CD8-positive, alpha-beta memory T cell (primary cell): ENCODE measurements around the gene CELF2. TPM values are rescaled to one million over a fixed set of nuclear protein-coding genes. Genes with fewer than 3 reads are reported as not detected.

Experiments
- CTCF ChIA-PET: fragments of 350-600 bp; sonication (Branson Sonifier 250); formaldehyde crosslinking; loops from one replicate; lab custom pipeline; 2021; ENCODE audit warnings: antibody characterized with exemption; lab: Charles Lee
- POLR2A ChIA-PET: fragments of 350-600 bp; sonication (Branson Sonifier 250); formaldehyde crosslinking; loops from one replicate; lab custom pipeline; 2021; ENCODE audit warnings: antibody characterized with exemption; lab: Charles Lee
- DNase-seq, 5 donors: peaks; one replicate each; pipeline versions ENCODE4 v3.0.0 to v3.0.0-alpha.2; 2020 to 2022; ENCODE audit warnings: mixed read lengths in 1 of 5
- H3K27ac ChIP-seq: one replicate; pipeline ENCODE4 v1.7.0; 2013; ENCODE audit warnings: low read depth, mild to moderate bottlenecking, low read length, moderate library complexity
- H3K27me3 ChIP-seq: 2 replicates; pipeline ENCODE4 v1.7.0; 2013; ENCODE audit warnings: low read length, mild to moderate bottlenecking; ENCODE audit not compliant: insufficient read depth, poor library complexity, severe bottlenecking
- H3K36me3 ChIP-seq: 2 replicates; pipeline ENCODE4 v1.7.0; 2013; ENCODE audit warnings: mild to moderate bottlenecking, low read length, moderate library complexity; ENCODE audit not compliant: insufficient read depth
- H3K4me1 ChIP-seq: 2 replicates; pipeline ENCODE4 v1.7.0; 2013; ENCODE audit warnings: mild to moderate bottlenecking, low read length, moderate library complexity; ENCODE audit not compliant: insufficient read depth
- H3K4me3 ChIP-seq: 2 replicates; pipeline ENCODE4 v1.7.0; 2013; ENCODE audit warnings: mild to moderate bottlenecking, low read length
- H3K9me3 ChIP-seq: 2 replicates; pipeline ENCODE4 v1.7.0; 2013; ENCODE audit warnings: mild to moderate bottlenecking, low read length
- H3K27ac Mint-ChIP-seq, 8 donors: one replicate each; pipeline ENCODE4 v1.8.0; 2020 to 2021; ENCODE audit warnings: mixed read lengths in 8 of 8, mild to moderate bottlenecking in 6 of 8, inconsistent platforms in 3 of 8, moderate library complexity in 3 of 8
- H3K27me3 Mint-ChIP-seq, 2 donors: one replicate each; pipeline ENCODE4 v1.8.0; 2020 to 2021; ENCODE audit warnings: mixed read lengths in 2 of 2, mild to moderate bottlenecking in 1 of 2, moderate library complexity in 1 of 2
- H3K36me3 Mint-ChIP-seq, 3 donors: one replicate each; pipeline ENCODE4 v1.8.0; 2020 to 2021; ENCODE audit warnings: mixed read lengths in 3 of 3, inconsistent platforms in 1 of 3, mild to moderate bottlenecking in 1 of 3
- H3K4me1 Mint-ChIP-seq, 3 donors: one replicate each; pipeline ENCODE4 v1.8.0; 2020 to 2021; ENCODE audit warnings: mixed read lengths in 3 of 3, inconsistent platforms in 1 of 3, mild to moderate bottlenecking in 1 of 3
- H3K4me3 Mint-ChIP-seq, 7 donors: one replicate each; pipeline ENCODE4 v1.8.0; 2020 to 2021; ENCODE audit warnings: mixed read lengths in 7 of 7, mild to moderate bottlenecking in 6 of 7, moderate library complexity in 4 of 7, inconsistent platforms in 2 of 7
- H3K9me3 Mint-ChIP-seq, 5 donors: one replicate each; pipeline ENCODE4 v1.8.0; 2020 to 2022; ENCODE audit warnings: mixed read lengths in 5 of 5, mild to moderate bottlenecking in 3 of 5, moderate library complexity in 2 of 5, inconsistent platforms in 1 of 5
- polyA plus RNA-seq: library from polyadenylated mRNA; unstranded; fragments of 300-500 nt; fragmentation: Illumina TruSeq; gene quantifications from one replicate; pipeline ENCODE4 v1.2.3, GENCODE V29; 2021
- total RNA-seq, 2 experiments: library from RNA; stranded (reverse); gene quantifications; one replicate each; pipeline ENCODE4 v1.2.3, GENCODE V29; 2021

CELF2 gene
- total and polyA plus RNA-seq, 3 experiments from 2014 or later, result 154 to 166 (median 155) TPM

- Mint-ChIP-seq H3K4me3 (peak overlapping the region; percentile 33 to 82 (median 72)), H3K9me3 (no peaks in the 10 kb centered on the region), H3K27ac (peak overlapping the region; percentile 76 to 98 (median 93)), H3K4me1 (peaks cover 60 to 99% (median 90%) of the 10 kb centered on the region in 3 donors), H3K36me3 (peaks cover 0 to 62% (median 12%) of the 10 kb centered on the region in 3 donors), H3K27me3 (no peaks in the 10 kb centered on the region)
- peaks cover 14% of the 10 kb centered on the region for H3K36me3 ChIP-seq
- no peaks in the 10 kb centered on the region for H3K9me3 ChIP-seq
- peaks cover 95% of the 10 kb centered on the region for H3K4me1 ChIP-seq
- DNase-seq, result peak in 4 of 5 donors; percentile 28 to 53 (median 51)
- CTCF ChIA-PET, result interaction anchor here (1.0 to 3.0 kb wide), 6 partner anchors 11 to 93 kb away, joined by 3 to 9 read pairs (median 4); no protein-coding TSS in a partner anchor
- no peak overlapping the region for H3K4me3 ChIP-seq
- H3K27me3 ChIP-seq, result no peaks in the 10 kb centered on the region
- POLR2A ChIA-PET, result no interaction called here
- H3K27ac ChIP-seq, result peak overlapping the region; percentile 38
Measured at GRCh38 chr10:11237571-11237970, 219.9 kb downstream of the CELF2 start.

- no peak for DNase-seq
- peaks cover 6 to 61% (median 13%) of the 10 kb centered on the region in 3 donors for H3K36me3 Mint-ChIP-seq
- POLR2A ChIA-PET, result no interaction called here
- Histone ChIP-seq H3K4me1 (peaks cover 95% of the 10 kb centered on the region), H3K27me3 (no peaks in the 10 kb centered on the region), H3K4me3 (no peak overlapping the region), H3K9me3 (no peaks in the 10 kb centered on the region), H3K27ac (no peak overlapping the region), H3K36me3 (peaks cover 15% of the 10 kb centered on the region)
- CTCF ChIA-PET, result interaction anchor here (0.9 to 1.2 kb wide), 2 partner anchors 10 to 13 kb away, joined by 3 to 4 read pairs; no protein-coding TSS in a partner anchor
- H3K27me3 Mint-ChIP-seq, result no peaks in the 10 kb centered on the region
- H3K9me3 Mint-ChIP-seq, result no peaks in the 10 kb centered on the region
- peak overlapping the region in 1 of 7 donors; percentile 40 for H3K4me3 Mint-ChIP-seq
- peak overlapping the region in 4 of 8 donors; percentile 76 to 90 (median 82) for H3K27ac Mint-ChIP-seq
- H3K4me1 Mint-ChIP-seq, result peaks cover 46 to 99% (median 90%) of the 10 kb centered on the region in 3 donors
Measured at GRCh38 chr10:11238893-11239292, 221.2 kb downstream of the CELF2 start.

- no peaks in the 10 kb centered on the region for H3K27me3 Mint-ChIP-seq
- H3K4me1 ChIP-seq, result peaks cover 99% of the 10 kb centered on the region
- DNase-seq, result no peak
- peaks cover 6 to 49% (median 11%) of the 10 kb centered on the region in 3 donors for H3K36me3 Mint-ChIP-seq
- ChIA-PET CTCF (no interaction called here), POLR2A (no interaction called here)
- no peaks in the 10 kb centered on the region for H3K27me3 ChIP-seq
- peak overlapping the region in 5 of 7 donors; percentile 21 to 38 (median 25) for H3K4me3 Mint-ChIP-seq
- H3K36me3 ChIP-seq, result peaks cover 15% of the 10 kb centered on the region
- H3K4me3 ChIP-seq, result no peak overlapping the region
- no peaks in the 10 kb centered on the region for H3K9me3 ChIP-seq
- no peaks in the 10 kb centered on the region for H3K9me3 Mint-ChIP-seq
- peak overlapping the region in 6 of 8 donors; percentile 24 to 89 (median 78) for H3K27ac Mint-ChIP-seq
- H3K27ac ChIP-seq, result no peak overlapping the region
- peaks cover 30 to 85% (median 78%) of the 10 kb centered on the region in 3 donors for H3K4me1 Mint-ChIP-seq
Measured at GRCh38 chr10:11240641-11241040, 223.0 kb downstream of the CELF2 start.

GRCh38 chr10:11242443-11243387 lies 225.0 kb downstream of the CELF2 start:
- H3K9me3 Mint-ChIP-seq, result no peaks in the 10 kb centered on the region
- ChIA-PET CTCF (interaction anchor here (1.1 to 1.5 kb wide), 5 partner anchors 11 to 231 kb away, joined by 3 to 4 read pairs (median 4); no protein-coding TSS in a partner anchor), POLR2A (interaction anchor here (0.5 to 1.1 kb wide), 3 partner anchors 64 to 148 kb away, joined by 3 read pairs; no protein-coding TSS in a partner anchor)
- H3K4me1 ChIP-seq, result peaks cover 95% of the 10 kb centered on the region
- H3K36me3 ChIP-seq, result peaks cover 15% of the 10 kb centered on the region
- no peaks in the 10 kb centered on the region for H3K27me3 ChIP-seq
- no peak for DNase-seq
- H3K4me1 Mint-ChIP-seq, result peaks cover 9 to 64% (median 57%) of the 10 kb centered on the region in 3 donors
- H3K9me3 ChIP-seq, result no peaks in the 10 kb centered on the region
- peaks cover 6 to 46% (median 10%) of the 10 kb centered on the region in 3 donors for H3K36me3 Mint-ChIP-seq
- H3K27ac Mint-ChIP-seq, result peak overlapping the region in 4 of 8 donors; percentile 82 to 92 (median 87)
- H3K4me3 Mint-ChIP-seq, result peak overlapping the region in 6 of 7 donors; percentile 46 to 75 (median 58)
- no peaks in the 10 kb centered on the region for H3K27me3 Mint-ChIP-seq
- H3K27ac ChIP-seq, result no peak overlapping the region
- H3K4me3 ChIP-seq, result no peak overlapping the region

- Mint-ChIP-seq H3K27me3 (no peaks in the 10 kb centered on the region), H3K27ac (peak overlapping the region in 1 of 8 donors; percentile 92), H3K4me3 (peak overlapping the region in 6 of 7 donors; percentile 23 to 56 (median 44)), H3K4me1 (peaks cover 2 to 55% (median 51%) of the 10 kb centered on the region in 3 donors), H3K9me3 (no peaks in the 10 kb centered on the region), H3K36me3 (peaks cover 6 to 42% (median 8%) of the 10 kb centered on the region in 3 donors)
- ChIA-PET POLR2A (interaction anchor here (0.5 to 0.6 kb wide), 2 partner anchors 78 to 148 kb away, joined by 3 read pairs; no protein-coding TSS in a partner anchor), CTCF (interaction anchor here (1.5 kb wide), 1 partner anchor 12 kb away, joined by 4 read pairs; no protein-coding TSS in a partner anchor)
- no peak overlapping the region for H3K4me3 ChIP-seq
- H3K27ac ChIP-seq, result no peak overlapping the region
- H3K9me3 ChIP-seq, result no peaks in the 10 kb centered on the region
- no peaks in the 10 kb centered on the region for H3K27me3 ChIP-seq
- H3K36me3 ChIP-seq, result peaks cover 11% of the 10 kb centered on the region
- DNase-seq, result no peak
- peaks cover 91% of the 10 kb centered on the region for H3K4me1 ChIP-seq
Measured at GRCh38 chr10:11243425-11244222, 226.0 kb downstream of the CELF2 start.

- H3K27ac ChIP-seq, result no peak overlapping the region
- no peak for DNase-seq
- H3K9me3 Mint-ChIP-seq, result no peaks in the 10 kb centered on the region
- ChIA-PET POLR2A (no interaction called here), CTCF (no interaction called here)
- no peaks in the 10 kb centered on the region for H3K27me3 ChIP-seq
- H3K4me1 Mint-ChIP-seq, result peaks cover 16 to 52% (median 41%) of the 10 kb centered on the region in 3 donors
- H3K4me3 ChIP-seq, result no peak overlapping the region
- peaks cover 8 to 49% (median 9%) of the 10 kb centered on the region in 3 donors for H3K36me3 Mint-ChIP-seq
- peaks cover 76% of the 10 kb centered on the region for H3K4me1 ChIP-seq
- H3K4me3 Mint-ChIP-seq, result no peak overlapping the region
- H3K9me3 ChIP-seq, result no peaks in the 10 kb centered on the region
- H3K27ac Mint-ChIP-seq, result no peak overlapping the region
- no peaks in the 10 kb centered on the region for H3K27me3 Mint-ChIP-seq
- H3K36me3 ChIP-seq, result peaks cover 24% of the 10 kb centered on the region
Measured at GRCh38 chr10:11245095-11245479, 227.4 kb downstream of the CELF2 start.

- Mint-ChIP-seq H3K27me3 (no peaks in the 10 kb centered on the region), H3K4me3 (no peak overlapping the region), H3K9me3 (no peaks in the 10 kb centered on the region), H3K4me1 (peaks cover 20 to 50% (median 36%) of the 10 kb centered on the region in 3 donors), H3K36me3 (peaks cover 9 to 48% (median 11%) of the 10 kb centered on the region in 3 donors), H3K27ac (no peak overlapping the region)
- POLR2A ChIA-PET, result no interaction called here
- Histone ChIP-seq H3K9me3 (no peaks in the 10 kb centered on the region), H3K36me3 (peaks cover 27% of the 10 kb centered on the region), H3K27ac (no peak overlapping the region), H3K4me1 (peaks cover 72% of the 10 kb centered on the region), H3K4me3 (no peak overlapping the region), H3K27me3 (no peaks in the 10 kb centered on the region)
- CTCF ChIA-PET, result interaction anchor here (1.6 kb wide), 1 partner anchor 126 kb away, joined by 4 read pairs; no protein-coding TSS in a partner anchor
- DNase-seq, result no peak
Measured at GRCh38 chr10:11245510-11245909, 227.8 kb downstream of the CELF2 start.
